GM12878 (cell line): ENCODE results near the gene PDZD11.

Experiments used
- ASH2L ChIP-seq: fragments of 300-600, 200-600 bp; sonication (generic); IDR thresholded peaks from 2 replicates; pipeline ENCODE4 v1.6.1; 2017; ENCODE audit warnings: low read depth, mild to moderate bottlenecking, borderline replicate concordance
- ETV6 ChIP-seq, 2 experiments: fragments of 450-650 bp in 1 of 2; IDR thresholded peaks in 1 of 2; conservative IDR thresholded peaks in 1 of 2; 2 replicates each; pipeline ENCODE4 v1.6.1; 2014; ENCODE audit warnings: antibody characterized with exemption in 1 of 2, borderline replicate concordance in 1 of 2, low read depth in 1 of 2, mild to moderate bottlenecking in 1 of 2, moderate library complexity in 1 of 2
- NFXL1 ChIP-seq: fragments of 450-650 bp; IDR thresholded peaks from 2 replicates; pipeline ENCODE4 v1.6.1; 2017; ENCODE audit warnings: antibody characterized with exemption, mild to moderate bottlenecking, borderline replicate concordance
- POLR2AphosphoS5 ChIP-seq: IDR thresholded peaks from 2 replicates; pipeline ENCODE4 v1.6.1; 2011; ENCODE audit warnings: mild to moderate bottlenecking, low read length, inconsistent platforms
- RFX5 ChIP-seq: IDR thresholded peaks from 2 replicates; pipeline ENCODE4 v1.6.1; 2011; ENCODE audit warnings: low read depth, low read length, improper control_type of control experiment
- SMC3 ChIP-seq: IDR thresholded peaks from 2 replicates; pipeline ENCODE4 v1.6.1; 2011; ENCODE audit warnings: low read length, improper control_type of control experiment, borderline replicate concordance
- SP1 ChIP-seq: IDR thresholded peaks from one replicate; pipeline ENCODE4 v1.6.1; 2011; ENCODE audit warnings: low read depth, low read length
- SUPT20H ChIP-seq: IDR thresholded peaks from 2 replicates; pipeline ENCODE4 v1.6.1; 2011; ENCODE audit warnings: low read depth, mild to moderate bottlenecking, low read length, moderate library complexity, borderline replicate concordance; ENCODE audit not compliant: control insufficient read depth
- TF ChIP-seq, protein P1 (sequence below): fragments of 450-650 bp; IDR thresholded peaks from 2 replicates; pipeline ENCODE4 v1.6.1; 2016; ENCODE audit warnings: mild to moderate bottlenecking
- TF ChIP-seq, protein P2 (sequence below): fragments of 450-650 bp; IDR thresholded peaks from 2 replicates; pipeline ENCODE4 v1.6.1; 2017; ENCODE audit warnings: borderline replicate concordance

DNA sequence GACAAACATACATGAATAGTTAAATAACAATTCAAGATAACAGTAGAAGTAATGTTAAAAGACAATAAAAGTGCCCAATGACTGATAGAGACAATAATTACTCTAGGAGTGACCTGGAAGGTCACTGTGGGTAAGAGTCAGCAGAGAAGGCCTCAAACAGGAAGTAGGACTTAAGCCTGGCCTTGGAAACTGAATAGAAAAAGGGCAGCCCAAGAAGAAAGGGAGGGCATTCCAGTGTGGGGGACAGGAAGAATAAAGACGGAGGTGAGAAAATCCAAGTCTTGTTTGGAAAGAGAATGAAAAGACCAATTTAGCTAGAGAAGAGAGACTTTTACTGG, 35.7 kb downstream of the PDZD11 start:
- TF ChIP-seq, protein P1, sequence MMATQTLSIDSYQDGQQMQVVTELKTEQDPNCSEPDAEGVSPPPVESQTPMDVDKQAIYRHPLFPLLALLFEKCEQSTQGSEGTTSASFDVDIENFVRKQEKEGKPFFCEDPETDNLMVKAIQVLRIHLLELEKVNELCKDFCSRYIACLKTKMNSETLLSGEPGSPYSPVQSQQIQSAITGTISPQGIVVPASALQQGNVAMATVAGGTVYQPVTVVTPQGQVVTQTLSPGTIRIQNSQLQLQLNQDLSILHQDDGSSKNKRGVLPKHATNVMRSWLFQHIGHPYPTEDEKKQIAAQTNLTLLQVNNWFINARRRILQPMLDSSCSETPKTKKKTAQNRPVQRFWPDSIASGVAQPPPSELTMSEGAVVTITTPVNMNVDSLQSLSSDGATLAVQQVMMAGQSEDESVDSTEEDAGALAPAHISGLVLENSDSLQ, result no peak
- TF ChIP-seq ETV6 (conservative IDR thresholded peaks at IDR 0.05 in 1 of 2, IDR thresholded peaks at IDR 0.05 in 1 of 2; ENCODE audit: borderline replicate concordance in 1 of 2, low read depth in 1 of 2) (no peak), POLR2AphosphoS5 (no peak), ASH2L (no peak), SMC3 (no peak), NFXL1 (no peak), SUPT20H (no peak), RFX5 (no peak), SP1 (no peak)
- TF ChIP-seq, protein P2, sequence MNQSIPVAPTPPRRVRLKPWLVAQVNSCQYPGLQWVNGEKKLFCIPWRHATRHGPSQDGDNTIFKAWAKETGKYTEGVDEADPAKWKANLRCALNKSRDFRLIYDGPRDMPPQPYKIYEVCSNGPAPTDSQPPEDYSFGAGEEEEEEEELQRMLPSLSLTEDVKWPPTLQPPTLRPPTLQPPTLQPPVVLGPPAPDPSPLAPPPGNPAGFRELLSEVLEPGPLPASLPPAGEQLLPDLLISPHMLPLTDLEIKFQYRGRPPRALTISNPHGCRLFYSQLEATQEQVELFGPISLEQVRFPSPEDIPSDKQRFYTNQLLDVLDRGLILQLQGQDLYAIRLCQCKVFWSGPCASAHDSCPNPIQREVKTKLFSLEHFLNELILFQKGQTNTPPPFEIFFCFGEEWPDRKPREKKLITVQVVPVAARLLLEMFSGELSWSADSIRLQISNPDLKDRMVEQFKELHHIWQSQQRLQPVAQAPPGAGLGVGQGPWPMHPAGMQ, result no peak
